ENCODE measurements around the gene PIKFYVE.

The PIKFYVE gene

GRCh38 chr2:208227581-208228232, 38.3 kb upstream of the PIKFYVE start (continued):
- TF ChIP-seq ZNF518A (tag by site-specific recombination; conservative IDR thresholded peaks at IDR 0.05; ENCODE audit: low read depth) = no peak

- Histone ChIP-seq H3K4me1 (ENCODE audit: control insufficient read depth, insufficient read depth, low read length) (no peaks in the 10 kb centered on the region), H3K27ac (ENCODE audit: extremely low read depth, low read depth, low read length) (no peak overlapping the region), H3K36me3 (ENCODE audit: control insufficient read depth in 2 of 2, insufficient read depth in 1 of 2, low read length in 2 of 2) (no peaks in the 10 kb centered on the region), H3K4me3 (ENCODE audit: low read depth, low read length) (no peak overlapping the region), H3K9me3 (ENCODE audit: control insufficient read depth, insufficient read depth, low read depth, low read length) (no peaks in the 10 kb centered on the region)
- no peak for TF ChIP-seq ZNF169 (tag by site-specific recombination; IDR thresholded peaks at IDR 0.05)
- ChIA-PET CTCF (no interaction called here), POLR2A (no interaction called here)
Observed at GRCh38 chr2:208228476-208228875, 37.6 kb upstream of the PIKFYVE start.

GRCh38 chr2:208234786-208235185, 31.3 kb upstream of the PIKFYVE start:
- TF ChIP-seq ZBTB21 (tag by site-specific recombination; IDR thresholded peaks at IDR 0.05) (no peak), ZNF777 (tag by site-specific recombination; IDR thresholded peaks at IDR 0.05; ENCODE audit: borderline replicate concordance) (no peak), ZNF629 (tag by site-specific recombination; IDR thresholded peaks at IDR 0.05) (no peak), ZNF48 (tag by site-specific recombination; IDR thresholded peaks at IDR 0.05) (no peak), ZNF792 (tag by site-specific recombination; IDR thresholded peaks at IDR 0.05) (no peak), PBX3 (CRISPR knock-in tag; IDR thresholded peaks at IDR 0.05) (no peak), MZF1 (tag by site-specific recombination; IDR thresholded peaks at IDR 0.05; ENCODE audit: borderline replicate concordance) (no peak), ZNF266 (tag by site-specific recombination; IDR thresholded peaks at IDR 0.05; ENCODE audit: low read depth) (no peak), ZNF214 (tag by site-specific recombination; IDR thresholded peaks at IDR 0.05; ENCODE audit: borderline replicate concordance) (no peak), ZNF248 (tag by site-specific recombination; IDR thresholded peaks at IDR 0.05) (no peak), OSR2 (tag by site-specific recombination; IDR thresholded peaks at IDR 0.05) (no peak), ZSCAN4 (tag by site-specific recombination; IDR thresholded peaks at IDR 0.05) (no peak), SCRT1 (tag by site-specific recombination; IDR thresholded peaks at IDR 0.05; ENCODE audit: borderline replicate concordance) (no peak), ZNF707 (tag by site-specific recombination; IDR thresholded peaks at IDR 0.05) (no peak), ZNF610 (tag by site-specific recombination; IDR thresholded peaks at IDR 0.05; ENCODE audit: borderline replicate concordance) (no peak), ZBTB26 (tag by site-specific recombination; optimal IDR thresholded peaks at IDR 0.05) (no peak), TRIM28 (IDR thresholded peaks at IDR 0.05; ENCODE audit: borderline replicate concordance, low read length) (no peak), PRDM1 (tag by site-specific recombination; IDR thresholded peaks at IDR 0.05) (no peak)
- ChIA-PET POLR2A (no interaction called here), CTCF (interaction anchor here (0.6 to 1.1 kb wide), 3 partner anchors 20 to 59 kb away, joined by 3 read pairs; partner anchors contain the start of gene IDH1)
- Histone ChIP-seq H3K9me3 (ENCODE audit: control insufficient read depth, insufficient read depth, low read depth, low read length) (no peaks in the 10 kb centered on the region), H3K4me3 (ENCODE audit: low read depth, low read length) (no peak overlapping the region), H3K4me1 (ENCODE audit: control insufficient read depth, insufficient read depth, low read length) (no peaks in the 10 kb centered on the region), H3K27ac (ENCODE audit: extremely low read depth, low read depth, low read length) (no peak overlapping the region), H3K36me3 (ENCODE audit: control insufficient read depth in 2 of 2, insufficient read depth in 1 of 2, low read length in 2 of 2) (peaks cover 4 to 30% of the 10 kb centered on the region in 2 experiments; a peak in 2 of 3 replicates)
